ENCODE results near the gene WWTR1. TPM values are rescaled to one million over a fixed set of nuclear protein-coding genes. Genes with fewer than 3 reads are reported as not detected.

Gene WWTR1
- total RNA-seq, 1 donor from 2014 or later = 137 TPM

- Mint-ChIP-seq H3K4me3 (ENCODE audit: unreplicated experiment) (peak overlapping the region; percentile 34), H3K36me3 (ENCODE audit: low read depth, unreplicated experiment) (peaks cover 35% of the 10 kb centered on the region), H3K27me3 (ENCODE audit: unreplicated experiment) (peaks cover 18% of the 10 kb centered on the region), H3K27ac (ENCODE audit: unreplicated experiment) (no peak overlapping the region), H3K4me1 (ENCODE audit: unreplicated experiment) (peaks cover 65% of the 10 kb centered on the region), H3K9me3 (ENCODE audit: unreplicated experiment) (no peaks in the 10 kb centered on the region)
- TF ChIP-seq CTCF (IDR thresholded peaks at IDR 0.05; ENCODE audit: unreplicated experiment) = no peak
- no peak for DNase-seq (ENCODE audit: low spot score)
Observed at GRCh38 chr3:149535333-149535685, 122.5 kb downstream of the WWTR1 start.

- TF ChIP-seq CTCF (IDR thresholded peaks at IDR 0.05; ENCODE audit: unreplicated experiment) = no peak
- Mint-ChIP-seq H3K27me3 (ENCODE audit: unreplicated experiment) (peaks cover 14% of the 10 kb centered on the region), H3K9me3 (ENCODE audit: unreplicated experiment) (no peaks in the 10 kb centered on the region), H3K36me3 (ENCODE audit: low read depth, unreplicated experiment) (peaks cover 31% of the 10 kb centered on the region), H3K27ac (ENCODE audit: unreplicated experiment) (peak overlapping the region; percentile 32), H3K4me1 (ENCODE audit: unreplicated experiment) (peaks cover 60% of the 10 kb centered on the region), H3K4me3 (ENCODE audit: unreplicated experiment) (peak overlapping the region; percentile 15)
- DNase-seq (ENCODE audit: low spot score) = no peak
Observed at GRCh38 chr3:149534671-149535332, 123.0 kb downstream of the WWTR1 start.

GRCh38 chr3:149534082-149534481 is 123.7 kb downstream of the WWTR1 start:
- H3K4me1 Mint-ChIP-seq (ENCODE audit: unreplicated experiment) = peaks cover 55% of the 10 kb centered on the region
- H3K27me3 Mint-ChIP-seq (ENCODE audit: unreplicated experiment) = peaks cover 14% of the 10 kb centered on the region
- TF ChIP-seq CTCF (IDR thresholded peaks at IDR 0.05; ENCODE audit: unreplicated experiment) = no peak
- no peak overlapping the region for H3K27ac Mint-ChIP-seq (ENCODE audit: unreplicated experiment)
- peak overlapping the region; percentile 15 for H3K4me3 Mint-ChIP-seq (ENCODE audit: unreplicated experiment)
- H3K9me3 Mint-ChIP-seq (ENCODE audit: unreplicated experiment) = no peaks in the 10 kb centered on the region
- H3K36me3 Mint-ChIP-seq (ENCODE audit: low read depth, unreplicated experiment) = peaks cover 30% of the 10 kb centered on the region
- no peak for DNase-seq (ENCODE audit: low spot score)

GRCh38 chr3:149532489-149533180 is 125.2 kb downstream of the WWTR1 start:
- H3K9me3 Mint-ChIP-seq (ENCODE audit: unreplicated experiment) = no peaks in the 10 kb centered on the region
- peaks cover 14% of the 10 kb centered on the region for H3K27me3 Mint-ChIP-seq (ENCODE audit: unreplicated experiment)
- no peak for DNase-seq (ENCODE audit: low spot score)
- TF ChIP-seq CTCF (IDR thresholded peaks at IDR 0.05; ENCODE audit: unreplicated experiment) = no peak
- peak overlapping the region; percentile 48 for H3K27ac Mint-ChIP-seq (ENCODE audit: unreplicated experiment)
- H3K4me3 Mint-ChIP-seq (ENCODE audit: unreplicated experiment) = no peak overlapping the region
- H3K36me3 Mint-ChIP-seq (ENCODE audit: low read depth, unreplicated experiment) = peaks cover 36% of the 10 kb centered on the region
- H3K4me1 Mint-ChIP-seq (ENCODE audit: unreplicated experiment) = peaks cover 65% of the 10 kb centered on the region

- Mint-ChIP-seq H3K4me3 (ENCODE audit: unreplicated experiment) (no peak overlapping the region), H3K4me1 (ENCODE audit: unreplicated experiment) (peaks cover 47% of the 10 kb centered on the region), H3K27me3 (ENCODE audit: unreplicated experiment) (peaks cover 14% of the 10 kb centered on the region), H3K36me3 (ENCODE audit: low read depth, unreplicated experiment) (peaks cover 45% of the 10 kb centered on the region), H3K27ac (ENCODE audit: unreplicated experiment) (peak overlapping the region; percentile 72), H3K9me3 (ENCODE audit: unreplicated experiment) (no peaks in the 10 kb centered on the region)
- no peak for TF ChIP-seq CTCF (IDR thresholded peaks at IDR 0.05; ENCODE audit: unreplicated experiment)
- DNase-seq (ENCODE audit: low spot score) = no peak
Observed at GRCh38 chr3:149529099-149529498, 128.7 kb downstream of the WWTR1 start.
